Frontal cortex (tissue), 4 donors: Measurements from ENCODE around the gene SDR9C7. TPM values are rescaled to one million over a fixed set of nuclear protein-coding genes. Genes with fewer than 3 reads are reported as not detected.
"Not testable (repeated sequence)": the region's sequence is repeated elsewhere in the genome, so short reads cannot be mapped to it uniquely, and the experiment has no call there.

ENCODE experiments used
- DNase-seq, 2 donors: peaks; one replicate each; pipeline ENCODE4 v3.0.0; 2012; ENCODE audit warnings: low spot score in 2 of 2
- FAIRE-seq: peaks from 2 replicates; lab custom pipeline; 2012; peaks lifted over from hg19 to GRCh38; lab: Jason Lieb, UNC
- total RNA-seq: library from RNA; depleted of rRNA; stranded (reverse); fragments of >200 nt; gene quantifications from one replicate; pipeline ENCODE4 v1.2.3, GENCODE V29; 2014
- donor health status: control.
- donor health status: control.
- donor health status: control.

Gene SDR9C7
- total RNA-seq: 0.41 TPM

DNA sequence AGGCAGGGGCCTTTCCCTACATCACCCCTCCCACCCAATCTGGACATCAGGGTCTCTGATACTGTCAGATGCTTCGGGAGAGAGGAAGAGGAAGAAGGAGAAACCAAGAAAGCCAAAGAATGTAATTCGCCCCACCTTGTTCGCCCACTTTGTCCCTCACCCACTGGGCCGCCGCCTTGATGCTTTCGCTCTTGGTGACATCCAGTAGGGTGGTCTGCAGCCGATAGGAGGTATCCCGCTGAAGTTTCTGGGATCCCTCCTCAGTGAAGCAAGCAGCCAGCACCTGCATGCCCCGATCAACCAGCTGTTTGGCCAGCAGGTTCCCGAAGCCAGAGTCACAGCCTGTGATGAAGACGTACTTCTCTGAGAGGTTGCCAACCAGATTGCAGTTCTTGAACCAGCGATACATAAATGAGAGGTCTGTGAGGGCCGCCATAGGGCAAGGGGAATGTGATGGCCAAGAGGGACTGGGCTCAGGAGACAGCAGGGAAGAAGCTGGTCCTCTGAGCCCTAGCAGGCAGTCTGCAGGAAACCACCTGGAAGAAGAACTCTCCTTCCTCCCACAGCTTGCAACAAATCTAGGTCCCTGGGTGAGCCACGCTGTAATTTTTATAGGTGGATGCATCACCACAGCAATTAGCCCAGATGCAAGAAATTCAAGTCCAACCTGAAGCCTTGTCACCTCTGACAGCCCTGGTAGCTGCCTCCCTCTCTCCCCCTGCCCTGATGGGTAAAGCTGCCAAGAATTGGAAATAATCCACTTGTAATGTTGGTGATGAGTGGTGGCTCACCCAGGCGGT is at the start of gene SDR9C7:
Gene SDR9C7 (minus strand): TSS at position 583 of the 800 bp plus-strand sequence. CDS start 147 bp downstream, at position 436.
- FAIRE-seq: no peak
- DNase-seq: no peak

DNA sequence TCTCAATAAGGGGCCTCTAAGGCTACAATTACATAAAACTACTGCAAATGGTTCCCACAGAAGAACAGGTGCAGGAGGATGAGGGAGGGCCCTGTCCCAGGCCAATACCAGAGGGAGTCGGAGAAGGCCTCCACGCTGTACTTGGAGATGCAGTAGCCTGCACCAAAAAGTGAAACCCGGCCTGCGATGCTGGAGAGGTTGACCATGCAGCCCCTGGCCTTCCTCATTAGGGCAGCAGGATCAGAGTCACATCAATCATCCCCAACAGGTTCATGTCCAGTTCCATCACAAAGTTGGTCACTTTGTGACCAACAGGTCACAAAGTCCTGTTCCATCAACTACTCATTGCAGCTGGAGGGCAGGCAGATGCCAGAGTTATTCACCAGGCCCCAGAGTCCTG is 49.2 kb upstream of the SDR9C7 start:
- FAIRE-seq (no peak), DNase-seq (no peak)

DNA sequence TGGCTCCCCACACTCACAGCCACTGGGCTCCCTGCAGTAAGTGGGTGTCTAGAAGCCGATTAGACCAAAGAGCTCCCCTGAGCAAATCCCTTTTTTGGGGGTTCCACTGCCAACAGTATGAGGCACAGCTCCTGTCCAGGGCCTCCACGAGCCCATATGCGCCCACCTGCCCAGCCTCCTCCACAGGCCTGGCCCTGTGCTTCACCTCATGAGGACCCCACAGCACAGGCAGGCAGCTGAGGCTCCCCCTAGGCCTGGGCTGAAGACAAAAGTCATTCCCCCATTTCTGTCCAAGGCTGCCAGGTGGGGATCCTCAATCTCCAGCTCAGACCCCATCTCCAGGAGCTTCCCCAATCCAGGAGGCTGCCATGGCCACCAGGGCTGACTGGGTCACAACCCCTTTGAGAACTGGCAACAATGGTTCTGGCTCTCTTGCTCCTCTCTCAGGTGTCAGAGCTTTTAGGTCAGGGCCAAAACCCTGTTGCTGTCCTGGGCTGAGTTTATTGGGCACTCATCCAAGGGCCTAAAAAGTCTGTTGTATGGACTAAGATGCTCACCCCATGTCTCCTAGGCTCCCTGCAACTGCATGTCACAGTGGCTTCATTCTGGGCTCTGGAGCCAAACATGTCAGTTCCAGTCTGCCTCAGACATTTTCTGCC is 48.5 kb upstream of the SDR9C7 start:
- FAIRE-seq, DNase-seq: not testable (repeated sequence)

DNA sequence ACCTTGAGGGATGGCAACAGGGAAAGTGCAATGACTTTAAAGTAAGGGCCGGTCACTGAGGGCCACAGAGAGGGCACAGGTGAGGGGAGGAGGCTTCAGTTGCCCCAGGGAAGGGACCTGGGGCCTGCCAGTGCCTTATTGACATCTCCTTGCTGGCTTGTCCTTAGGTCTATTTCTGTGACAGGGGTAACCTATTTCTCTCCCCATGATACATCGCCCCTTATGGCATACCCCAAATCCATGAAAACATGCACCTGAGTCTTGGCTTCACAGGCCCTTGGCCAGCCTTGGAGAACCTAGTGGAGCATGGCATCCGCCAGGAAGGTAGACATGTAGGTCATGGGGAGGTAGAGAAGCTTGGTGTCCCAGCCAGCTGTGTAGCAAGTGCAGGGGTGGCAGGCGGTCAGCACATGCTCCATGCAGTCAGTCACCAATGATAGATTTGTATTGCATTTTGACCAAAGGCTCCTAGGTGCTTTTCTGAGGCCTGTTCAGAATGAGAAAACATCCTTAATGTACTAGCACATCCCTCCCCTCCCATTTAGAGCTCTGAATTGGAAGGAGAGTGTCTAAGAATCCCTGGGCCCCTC is 46.8 kb upstream of the SDR9C7 start:
- DNase-seq: no peak
- FAIRE-seq: no peak

DNA sequence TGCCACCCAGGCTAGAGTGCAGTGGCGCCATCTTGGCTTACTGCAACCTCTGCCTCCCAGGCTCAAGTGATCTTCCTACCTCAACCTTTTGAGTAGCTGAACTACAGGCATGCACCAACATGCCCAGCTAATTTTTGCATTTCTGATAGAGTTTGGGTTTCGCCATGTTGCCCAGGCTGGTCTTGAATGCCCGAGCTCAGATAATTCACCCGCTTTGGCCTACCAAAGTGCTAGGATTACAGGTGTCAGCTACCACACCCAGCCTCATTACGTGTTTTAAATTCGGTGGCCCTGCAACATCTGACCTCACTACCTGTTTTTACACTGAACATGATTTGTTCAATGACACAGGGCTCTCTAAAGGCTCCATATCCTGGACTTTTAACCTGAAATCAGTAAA is 46.1 kb upstream of the SDR9C7 start:
- FAIRE-seq (no peak), DNase-seq (no peak)

DNA sequence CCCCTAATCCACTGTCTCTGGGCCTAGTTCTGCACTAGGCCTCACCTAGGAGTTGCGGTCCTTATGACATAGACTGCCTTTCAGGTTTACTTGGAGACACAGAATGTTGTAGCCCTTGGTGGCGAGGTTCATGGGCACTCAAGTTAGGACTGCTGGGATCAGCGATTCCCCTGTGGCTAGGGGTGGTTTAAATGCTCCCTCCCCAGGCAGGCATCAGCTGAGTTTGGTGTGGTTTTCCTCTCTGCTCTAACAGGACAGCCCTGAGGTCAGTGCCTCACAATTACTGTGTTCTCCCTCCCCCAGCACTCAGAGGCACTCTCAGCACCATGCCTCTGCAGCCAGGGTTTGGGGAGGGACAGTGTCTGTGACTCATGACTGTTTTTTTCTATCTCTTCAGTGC is 45.4 kb upstream of the SDR9C7 start:
- no peak for FAIRE-seq
- DNase-seq: no peak

DNA sequence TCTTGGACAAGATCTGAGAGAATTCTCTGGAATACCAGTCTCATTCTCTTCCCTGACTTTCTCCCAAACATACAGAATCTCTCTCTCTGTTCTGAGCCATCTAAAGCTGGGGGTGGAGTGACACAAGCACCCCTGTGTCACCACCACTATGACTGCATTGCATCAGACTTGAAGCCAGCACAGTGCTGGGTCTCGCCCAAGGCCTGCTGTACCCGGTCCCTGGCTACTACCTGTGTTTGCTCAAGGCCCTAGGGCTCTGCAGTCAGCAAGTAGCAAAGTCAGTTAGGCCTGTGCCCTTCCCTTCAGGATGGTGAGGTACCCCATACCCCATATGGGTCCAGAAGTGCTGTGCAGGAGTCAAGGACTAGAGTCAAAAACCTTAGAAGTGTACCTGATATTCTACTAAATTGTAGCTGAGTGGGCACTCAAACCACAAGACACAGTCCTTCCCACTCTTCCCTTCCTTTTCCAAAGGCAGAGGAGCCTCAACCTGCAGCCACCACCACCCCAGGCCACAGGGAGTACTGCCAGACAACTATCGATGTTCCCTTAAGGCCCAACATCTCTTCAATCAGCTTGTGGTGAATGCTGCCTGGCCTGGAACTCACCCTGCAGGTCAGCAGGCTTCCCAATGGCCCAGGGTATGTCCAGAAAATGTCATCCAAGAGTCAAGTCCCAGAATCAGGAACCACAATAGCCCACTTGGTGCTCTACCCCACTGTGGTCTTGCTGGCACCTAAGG is 44.4 kb upstream of the SDR9C7 start:
- DNase-seq: no peak
- FAIRE-seq: no peak

DNA sequence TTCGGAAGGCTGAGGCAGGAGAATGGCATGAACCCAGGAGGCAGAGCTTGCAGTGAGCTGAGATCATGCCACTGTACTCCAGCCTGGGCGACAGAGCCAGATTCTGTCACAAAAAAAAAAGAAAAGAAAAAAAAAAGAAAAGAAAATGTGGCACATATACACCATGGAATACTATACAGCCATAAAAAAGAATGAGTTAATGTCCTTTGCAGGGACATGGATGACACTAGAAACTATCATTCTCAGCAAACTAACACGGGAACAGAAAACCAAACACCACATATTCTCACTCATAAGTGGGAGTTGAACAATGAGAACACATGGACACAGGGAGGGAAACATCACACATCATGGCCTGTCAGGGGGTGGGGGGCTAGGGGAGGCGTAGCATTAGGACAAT is 43.2 kb upstream of the SDR9C7 start:
- FAIRE-seq, DNase-seq: not testable (repeated sequence)

DNA sequence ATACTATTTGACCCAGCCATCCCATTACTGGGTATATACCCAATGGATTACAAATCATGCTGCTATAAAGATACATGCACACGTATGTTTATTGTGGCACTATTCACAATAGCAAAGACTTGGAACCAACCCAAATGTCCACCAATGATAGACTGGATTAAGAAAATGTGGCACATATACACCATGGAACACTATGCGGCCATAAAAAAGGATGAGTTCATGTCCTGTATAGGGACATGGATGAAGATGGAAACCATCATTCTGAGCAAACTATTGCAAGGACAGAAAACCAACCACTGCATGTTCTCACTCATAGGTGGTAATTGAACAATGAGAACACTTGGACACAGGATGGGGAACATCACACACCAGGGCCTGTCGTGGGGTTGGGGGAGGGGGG is 40.0 kb upstream of the SDR9C7 start:
- not testable (repeated sequence) for DNase-seq, FAIRE-seq

DNA sequence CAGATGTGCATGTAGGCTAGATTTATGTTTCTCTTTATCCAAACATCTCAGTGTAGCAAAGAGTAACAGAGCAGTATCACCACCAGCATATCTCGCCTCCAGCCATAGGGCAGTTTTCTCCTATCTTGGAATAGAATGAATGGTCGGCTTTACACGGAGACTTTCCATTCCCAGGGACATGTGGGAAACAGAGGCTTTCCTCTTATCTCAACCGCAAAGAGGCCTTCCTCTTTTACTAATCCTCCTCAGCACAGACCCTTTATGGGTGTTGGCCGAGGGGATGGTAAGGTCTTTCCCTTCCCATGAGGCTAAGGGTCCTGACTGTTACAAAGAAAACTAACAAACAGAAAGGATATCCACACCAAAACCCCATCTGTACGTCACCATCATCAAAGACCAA is 34.7 kb upstream of the SDR9C7 start:
- DNase-seq, FAIRE-seq: not testable (repeated sequence)

DNA sequence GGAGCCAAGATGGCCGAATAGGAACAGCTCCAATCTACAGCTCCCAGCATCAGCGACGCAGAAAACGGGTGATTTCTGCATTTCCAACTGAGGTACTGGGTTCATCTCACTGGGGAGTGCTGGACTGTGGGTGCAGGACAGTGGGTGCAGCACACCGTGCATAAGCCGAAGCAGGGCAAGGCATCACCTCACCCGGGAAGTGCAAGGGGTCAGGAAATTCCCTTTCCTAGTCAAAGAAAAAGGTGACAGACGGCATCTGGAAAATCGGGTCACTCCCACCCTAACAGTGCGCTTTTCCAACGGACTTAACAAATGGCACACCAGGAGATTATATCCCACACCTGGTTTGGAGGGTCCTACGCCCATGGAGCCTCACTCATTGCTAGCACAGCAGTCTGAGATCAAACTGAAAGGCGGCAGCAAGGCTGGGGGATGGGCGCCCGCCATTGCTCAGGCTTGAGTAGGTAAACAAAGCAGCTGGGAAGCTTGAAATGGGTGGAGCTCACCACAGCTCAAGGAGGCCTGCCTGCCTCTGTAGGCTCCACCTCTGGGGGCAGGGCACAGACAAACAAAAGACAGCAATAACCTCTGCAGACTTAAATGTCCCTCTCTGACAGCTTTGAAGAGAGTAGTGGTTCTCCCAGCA is 31.9 kb upstream of the SDR9C7 start:
- not testable (repeated sequence) for FAIRE-seq

DNA sequence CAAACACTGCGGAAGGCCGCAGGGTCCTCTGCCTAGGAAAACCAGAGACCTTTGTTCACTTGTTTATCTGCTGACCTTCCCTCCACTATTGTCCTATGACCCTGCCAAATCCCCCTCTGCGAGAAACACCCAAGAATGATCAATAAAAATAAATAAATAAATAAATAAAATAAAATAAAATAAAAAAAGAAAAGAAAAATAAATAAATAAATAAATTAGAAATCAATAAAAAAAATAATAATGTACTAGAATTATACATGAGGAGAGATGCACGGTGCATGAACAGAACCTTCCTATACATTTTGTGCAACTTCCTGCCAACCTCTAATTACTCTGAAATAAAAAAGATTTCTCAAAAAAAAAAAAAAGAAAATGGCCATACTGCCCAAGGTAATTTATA is 30.9 kb upstream of the SDR9C7 start:
- FAIRE-seq: peak; percentile 45
- DNase-seq: not testable (repeated sequence)

More for the DNA sequence above, 31.9 kb upstream of the SDR9C7 start:
- not testable (repeated sequence) for DNase-seq

DNA sequence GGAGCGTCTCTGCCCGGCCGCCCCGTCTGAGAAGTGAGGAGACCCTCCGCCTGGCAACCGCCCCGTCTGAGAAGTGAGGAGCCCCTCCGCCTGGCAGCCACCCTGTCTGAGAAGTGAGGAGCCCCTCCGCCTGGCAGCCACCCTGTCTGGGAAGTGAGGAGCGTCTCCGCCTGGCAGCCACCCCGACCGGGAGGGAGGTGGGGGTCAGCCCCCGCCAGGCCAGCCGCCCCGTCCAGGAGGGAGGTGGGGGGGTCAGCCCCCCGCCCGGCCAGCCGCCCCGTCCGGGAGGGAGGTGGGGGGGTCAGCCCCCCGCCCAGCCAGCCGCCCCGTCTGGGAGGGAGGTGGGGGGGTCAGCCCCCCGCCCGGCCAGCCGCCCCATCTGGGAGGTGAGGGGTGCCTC is 29.3 kb upstream of the SDR9C7 start:
- FAIRE-seq, DNase-seq: not testable (repeated sequence)

DNA sequence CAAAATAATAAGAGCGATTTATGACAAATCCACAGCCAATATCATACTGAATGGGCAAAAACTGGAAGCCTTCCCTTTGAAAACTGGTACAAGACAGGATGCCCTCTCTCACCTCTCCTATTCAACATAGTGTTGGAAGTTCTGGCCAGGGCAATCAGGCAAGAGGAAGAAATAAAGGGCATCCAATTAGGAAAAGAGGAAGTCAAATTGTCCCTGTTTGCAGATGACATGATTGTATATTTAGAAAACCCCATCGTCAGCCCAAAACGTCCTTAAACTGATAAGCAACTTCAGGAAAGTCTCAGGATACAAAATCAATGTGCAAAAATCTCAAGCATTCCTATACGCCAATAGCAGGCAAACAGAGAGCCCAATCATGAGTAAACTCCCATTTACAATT is 28.0 kb upstream of the SDR9C7 start:
- not testable (repeated sequence) for FAIRE-seq, DNase-seq

DNA sequence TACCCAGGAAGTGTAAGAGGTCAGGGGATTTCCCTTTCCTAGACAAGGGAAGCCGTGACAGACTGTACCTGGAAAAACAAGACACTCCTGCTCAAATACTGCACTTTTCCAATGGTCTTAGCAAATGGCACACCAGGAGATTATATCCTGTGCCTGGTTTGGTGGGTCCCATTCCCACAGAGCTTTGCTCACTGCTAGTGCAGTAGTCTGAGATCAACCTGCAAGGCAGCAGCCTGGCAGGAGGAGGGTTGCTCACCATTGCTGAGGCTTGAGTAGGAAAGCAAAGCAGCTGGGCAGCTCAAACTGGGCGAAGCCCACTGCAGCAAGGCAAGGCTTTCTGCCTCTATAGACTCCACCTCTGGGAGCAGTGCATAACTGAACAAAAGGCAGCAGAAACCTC is 24.2 kb upstream of the SDR9C7 start:
- no peak for DNase-seq
- FAIRE-seq: no peak

DNA sequence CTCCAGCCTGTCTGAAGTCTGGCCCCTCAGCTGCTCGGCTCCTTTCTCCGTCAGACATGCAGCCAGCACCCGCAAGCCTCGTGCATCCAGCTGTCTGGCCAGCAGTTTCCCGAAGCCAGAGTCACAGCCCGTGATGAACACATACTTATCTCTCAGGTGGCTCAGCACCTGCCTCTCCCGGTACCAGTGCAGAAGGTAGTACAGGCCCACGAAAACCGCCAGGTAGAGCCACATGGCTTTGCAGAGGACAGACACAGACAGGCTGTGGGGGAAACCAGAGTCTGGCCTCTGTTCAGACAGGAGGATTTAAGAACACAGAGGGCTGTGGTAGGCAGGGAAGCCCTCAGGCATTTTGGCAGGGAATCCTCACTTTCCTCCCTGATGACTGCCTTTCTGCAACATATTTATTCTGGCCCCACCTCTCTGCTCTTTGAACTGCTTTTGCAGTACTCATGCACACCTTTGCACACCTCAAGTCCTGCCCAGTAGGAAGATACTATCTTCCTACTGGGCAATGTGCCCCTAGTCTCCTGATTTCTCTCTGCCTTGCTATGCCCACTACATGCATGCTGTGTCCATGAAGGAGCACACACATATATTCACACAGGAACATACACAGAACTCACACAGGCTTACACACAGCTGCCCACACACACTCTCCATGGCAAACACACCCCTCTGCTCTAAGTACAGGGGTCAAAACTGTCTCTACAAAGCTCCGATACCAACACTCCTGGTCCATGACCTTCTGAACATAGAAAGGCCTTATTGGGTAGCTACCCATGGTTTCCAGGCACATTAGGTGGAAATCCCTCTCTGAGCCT is 23.2 kb upstream of the SDR9C7 start, which contains the start of gene RDH16:
Gene RDH16 (minus strand): TSS at position 380 of the 824 bp plus-strand sequence. CDS start 146 bp downstream, at position 234.
- no peak for FAIRE-seq
- no peak for DNase-seq

DNA sequence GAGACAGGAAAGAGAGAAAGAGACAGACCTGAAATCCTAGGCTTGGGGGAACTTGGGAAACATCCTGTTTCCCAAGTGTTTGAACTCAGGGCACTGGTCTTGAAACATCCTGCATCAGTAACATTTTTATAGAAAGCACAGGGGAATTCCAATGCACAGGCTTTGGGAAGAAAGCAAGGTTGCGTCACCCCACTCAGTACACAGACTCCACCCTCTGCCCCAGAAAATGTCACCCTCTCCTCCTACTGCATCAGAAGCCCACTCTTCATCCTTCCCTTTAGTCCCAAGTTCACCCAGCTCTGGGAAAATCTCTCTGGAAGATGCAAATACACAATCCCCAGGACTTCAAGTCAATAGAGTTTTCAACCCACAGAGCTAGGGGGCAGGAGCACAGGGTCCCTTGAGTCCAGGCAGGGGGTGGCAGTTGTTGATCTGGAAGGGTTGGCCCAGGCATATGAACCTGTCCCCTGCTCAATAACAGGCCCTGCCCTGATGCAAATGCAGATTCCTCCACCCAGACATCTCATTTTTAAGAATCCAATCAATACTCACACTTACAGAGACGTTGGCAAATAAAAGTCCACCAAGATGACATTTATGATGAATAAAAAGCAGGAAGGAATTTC is 21.5 kb upstream of the SDR9C7 start:
- no peak for FAIRE-seq
- DNase-seq: no peak

DNA sequence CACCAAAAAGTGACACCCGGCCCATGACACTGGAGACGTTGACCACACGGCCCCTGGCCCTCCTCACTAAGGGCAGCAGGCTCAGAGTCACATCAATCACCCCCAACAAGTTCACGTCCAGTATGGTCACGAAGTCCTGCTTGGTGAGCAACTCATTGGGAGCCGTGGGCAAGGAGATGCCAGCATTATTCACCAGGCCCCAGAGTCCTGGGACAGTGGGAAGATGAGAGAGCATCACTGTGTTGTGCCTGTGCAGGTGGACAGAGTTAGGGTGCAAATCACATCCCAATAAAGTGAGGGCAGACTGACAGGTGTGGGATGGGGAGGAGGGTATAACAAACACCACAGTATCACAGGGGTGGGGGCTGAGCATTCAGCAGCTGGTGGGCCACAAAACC is 20.7 kb upstream of the SDR9C7 start:
- FAIRE-seq: no peak
- no peak for DNase-seq
